ENCODE data around the gene ARHGEF33.

ARHGEF33 gene

GRCh38 chr2:38978296-38978903 is 88.7 kb downstream of the ARHGEF33 start:
- no peak overlapping the region for H3K27ac ChIP-seq (ENCODE audit: poor library complexity, severe bottlenecking)

DNA sequence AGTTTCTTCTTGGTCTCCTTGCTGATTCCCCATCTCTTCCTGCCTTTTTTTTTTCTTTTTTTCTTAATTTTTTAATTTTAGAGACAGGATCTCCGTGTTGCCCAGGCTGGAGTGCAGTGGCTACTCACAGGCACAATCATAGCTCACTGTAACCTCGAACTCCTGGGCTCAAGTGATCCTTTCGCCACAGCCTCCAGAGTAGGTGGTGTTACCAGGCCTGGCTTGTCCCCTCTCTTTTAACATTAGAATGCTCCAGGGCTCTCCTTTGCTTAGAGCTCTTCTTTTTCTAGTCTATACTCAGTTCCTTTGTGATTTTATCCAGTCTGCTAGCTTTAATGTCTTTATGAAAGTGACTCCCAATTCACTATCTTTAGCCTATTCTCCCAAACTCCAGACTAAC is 89.2 kb downstream of the ARHGEF33 start:
- no peak overlapping the region for H3K27ac ChIP-seq (ENCODE audit: poor library complexity, severe bottlenecking)
- H3K4me1 ChIP-seq (ENCODE audit: insufficient read depth, poor library complexity, severe bottlenecking) = no peaks in the 10 kb centered on the region
- TF ChIP-seq CTCF (IDR thresholded peaks at IDR 0.05; ENCODE audit: poor library complexity, severe bottlenecking) = no peak
- H3K4me3 ChIP-seq (ENCODE audit: severe bottlenecking) = no peak overlapping the region
- H3K9me3 ChIP-seq (ENCODE audit: severe bottlenecking) = no peaks in the 10 kb centered on the region
- DNase-seq (ENCODE audit: low spot score) = no peak
- ATAC-seq (ENCODE audit: low read depth) = no peak
- H3K36me3 ChIP-seq (ENCODE audit: low read depth) = no peaks in the 10 kb centered on the region
- H3K27me3 ChIP-seq (ENCODE audit: insufficient read depth, poor library complexity, severe bottlenecking) = no peaks in the 10 kb centered on the region

More at GRCh38 chr2:38978296-38978903, 88.7 kb downstream of the ARHGEF33 start:
- DNase-seq (ENCODE audit: low spot score) (no peak), ATAC-seq (ENCODE audit: low read depth) (no peak)
- Histone ChIP-seq H3K36me3 (ENCODE audit: low read depth) (no peaks in the 10 kb centered on the region), H3K4me3 (ENCODE audit: severe bottlenecking) (no peak overlapping the region), H3K4me1 (ENCODE audit: insufficient read depth, poor library complexity, severe bottlenecking) (no peaks in the 10 kb centered on the region), H3K27me3 (ENCODE audit: insufficient read depth, poor library complexity, severe bottlenecking) (no peaks in the 10 kb centered on the region), H3K9me3 (ENCODE audit: severe bottlenecking) (no peaks in the 10 kb centered on the region)
- TF ChIP-seq CTCF (IDR thresholded peaks at IDR 0.05; ENCODE audit: poor library complexity, severe bottlenecking) = no peak

- Histone ChIP-seq H3K36me3 (ENCODE audit: low read depth) (peaks cover 3% of the 10 kb centered on the region; the same call in 1 of the 2 replicates), H3K4me1 (ENCODE audit: insufficient read depth, poor library complexity, severe bottlenecking) (no peaks in the 10 kb centered on the region), H3K4me3 (ENCODE audit: severe bottlenecking) (no peak overlapping the region), H3K9me3 (ENCODE audit: severe bottlenecking) (no peaks in the 10 kb centered on the region), H3K27me3 (ENCODE audit: insufficient read depth, poor library complexity, severe bottlenecking) (no peaks in the 10 kb centered on the region), H3K27ac (ENCODE audit: poor library complexity, severe bottlenecking) (no peak overlapping the region)
- TF ChIP-seq CTCF (IDR thresholded peaks at IDR 0.05; ENCODE audit: poor library complexity, severe bottlenecking) = no peak
- ATAC-seq (ENCODE audit: low read depth) (no peak), DNase-seq (ENCODE audit: low spot score) (no peak)
These were observed 91.5 kb downstream of the ARHGEF33 start for GRCh38 chr2:38981003-38981669.

DNA sequence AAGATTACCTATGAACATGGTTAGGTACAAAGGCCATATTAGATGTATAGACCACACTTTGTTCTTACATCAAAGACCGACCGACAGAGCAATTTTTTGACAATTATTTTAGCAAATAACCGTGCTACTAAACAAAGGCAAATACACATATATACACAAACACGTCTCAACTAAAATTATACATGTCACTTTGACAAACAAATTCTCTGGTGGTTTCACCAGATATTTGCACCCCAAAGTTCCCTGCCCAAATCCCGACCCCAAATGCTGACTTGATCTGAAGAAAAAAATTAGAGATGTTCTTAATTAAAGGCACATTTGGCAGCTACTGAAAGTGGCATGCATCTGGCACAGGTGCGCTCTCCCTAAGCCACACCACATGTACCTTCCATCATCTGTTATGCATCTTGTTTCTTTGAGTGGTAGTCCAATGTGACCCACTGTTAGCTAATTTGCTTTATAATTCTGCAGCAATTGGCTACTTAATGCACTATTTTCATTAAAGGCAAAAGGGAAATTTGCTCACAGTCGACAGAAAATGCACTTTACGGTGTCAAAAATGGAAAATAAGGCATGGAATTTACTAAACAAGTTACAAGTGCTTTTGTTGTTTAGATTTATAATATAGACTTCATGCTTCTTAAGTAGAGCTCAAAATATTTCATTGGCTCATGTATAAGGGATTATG is 92.1 kb downstream of the ARHGEF33 start:
- DNase-seq (ENCODE audit: low spot score) (no peak), ATAC-seq (ENCODE audit: low read depth) (no peak)
- no peaks in the 10 kb centered on the region for H3K4me1 ChIP-seq (ENCODE audit: insufficient read depth, poor library complexity, severe bottlenecking)
- H3K27ac ChIP-seq (ENCODE audit: poor library complexity, severe bottlenecking) = no peak overlapping the region
- no peaks in the 10 kb centered on the region for H3K27me3 ChIP-seq (ENCODE audit: insufficient read depth, poor library complexity, severe bottlenecking)
- H3K4me3 ChIP-seq (ENCODE audit: severe bottlenecking) = no peak overlapping the region
- H3K36me3 ChIP-seq (ENCODE audit: low read depth) = peaks cover 5% of the 10 kb centered on the region; the same call in 1 of the 2 replicates
- no peaks in the 10 kb centered on the region for H3K9me3 ChIP-seq (ENCODE audit: severe bottlenecking)
- no peak for TF ChIP-seq CTCF (IDR thresholded peaks at IDR 0.05; ENCODE audit: poor library complexity, severe bottlenecking)
